Endothelial cell of umbilical vein (primary cell): ENCODE measurements around the gene HAT1. TPM values are rescaled to one million over a fixed set of nuclear protein-coding genes. Genes with fewer than 3 reads are reported as not detected.
A peak's percentile ranks its signal among the peaks of the same experiment; 100 is the strongest.

Experiments
- BruUV-seq: library from RNA; stranded (reverse); fragments of 400-500 nt; replicated peaks from 2 replicates; lab custom pipeline; 2021; lab: Mats Ljungman, UMichigan
- CTCF ChIA-PET: fragments of 300-600, 350-600 bp; sonication (Branson Sonifier 250); formaldehyde crosslinking; loops from one replicate; lab custom pipeline; 2021; ENCODE audit warnings: antibody characterized with exemption, inconsistent platforms; lab: Charles Lee
- POLR2A ChIA-PET: fragments of 300-600, 350-600 bp; sonication (Branson Sonifier 250); formaldehyde crosslinking; loops from one replicate; lab custom pipeline; 2021; ENCODE audit warnings: antibody characterized with exemption, inconsistent platforms; lab: Charles Lee
- DNase-seq: peaks from one replicate; pipeline ENCODE4 v3.0.0-alpha.2; 2011; ENCODE audit warnings: low read depth, low spot score
- FAIRE-seq: peaks from 2 replicates; lab custom pipeline; 2011; peaks lifted over from hg19 to GRCh38; lab: Jason Lieb, UNC
- H2AFZ ChIP-seq: 2 replicates; pipeline ENCODE4 v1.6.0; 2012; ENCODE audit warnings: low read depth, low read length, control low read depth, inconsistent platforms
- H3K27ac ChIP-seq: 2 replicates; pipeline ENCODE4 v1.5.1; 2011; ENCODE audit warnings: low read depth, mild to moderate bottlenecking, control low read depth, low read length, moderate library complexity; ENCODE audit not compliant: insufficient read depth
- H3K27me3 ChIP-seq, 2 experiments: 2 replicates each; pipeline versions ENCODE4 v1.6.0 to v1.6.1; 2011; ENCODE audit warnings: low read length in 2 of 2, mixed read lengths in 1 of 2; ENCODE audit not compliant: control insufficient read depth in 2 of 2, insufficient read depth in 2 of 2
- H3K36me3 ChIP-seq, 2 experiments: 2 replicates in 1 of 2; 3 replicates in 1 of 2; pipeline ENCODE4 v1.5.1; 2011; ENCODE audit warnings: low read length in 2 of 2, mild to moderate bottlenecking in 1 of 2, moderate library complexity in 1 of 2; ENCODE audit not compliant: control insufficient read depth in 2 of 2, insufficient read depth in 2 of 2; ENCODE audit errors: extremely low read depth in 1 of 2
- H3K4me1 ChIP-seq: 3 replicates; pipeline ENCODE4 v1.5.1; 2011; ENCODE audit warnings: mild to moderate bottlenecking, low read length; ENCODE audit not compliant: control insufficient read depth, insufficient read depth; ENCODE audit errors: extremely low read depth
- H3K4me2 ChIP-seq: 2 replicates; pipeline ENCODE4 v1.6.1; 2011; ENCODE audit warnings: low read length, control low read depth, mixed read lengths; ENCODE audit not compliant: insufficient read depth
- H3K4me3 ChIP-seq, 3 experiments: fragments of 200-600 bp in 1 of 3; sonication (generic), shearing (Covaris generic) in 1 of 3; replicated peaks in 1 of 3; 2 replicates each; pipeline ENCODE4 v1.5.1; 2011 to 2016; ENCODE audit warnings: control low read depth in 3 of 3, low read length in 3 of 3, mild to moderate bottlenecking in 2 of 3, inconsistent platforms in 1 of 3, low read depth in 1 of 3, moderate library complexity in 1 of 3; ENCODE audit not compliant: insufficient read depth in 1 of 3
- H3K79me2 ChIP-seq: 2 replicates; pipeline ENCODE4 v1.6.0; 2012; ENCODE audit warnings: low read length, inconsistent platforms; ENCODE audit not compliant: control insufficient read depth, insufficient read depth
- H3K9ac ChIP-seq: replicated peaks from 2 replicates; pipeline ENCODE3; 2011; ENCODE audit warnings: low read length, control low read depth; ENCODE audit not compliant: insufficient read depth; ENCODE audit errors: extremely low read depth
- H3K9me1 ChIP-seq: replicated peaks from 3 replicates; pipeline ENCODE4 v1.6.0; 2011; ENCODE audit warnings: mild to moderate bottlenecking, low read length; ENCODE audit not compliant: control insufficient read depth, insufficient read depth; ENCODE audit errors: extremely low read depth
- H3K9me3 ChIP-seq: replicated peaks from 2 replicates; pipeline ENCODE4 v1.5.1; 2012; ENCODE audit warnings: low read length, inconsistent platforms; ENCODE audit not compliant: control insufficient read depth, insufficient read depth
- H4K20me1 ChIP-seq: replicated peaks from 2 replicates; pipeline ENCODE3; 2011; ENCODE audit warnings: mild to moderate bottlenecking, low read length; ENCODE audit not compliant: control insufficient read depth, insufficient read depth; ENCODE audit errors: extremely low read depth
- CTCF ChIP-seq, 2 donors: IDR thresholded peaks; 1 replicate in 1 of 2; 2 replicates in 1 of 2; pipeline ENCODE4 v1.5.1; 2011; ENCODE audit warnings: low read length in 2 of 2, mild to moderate bottlenecking in 2 of 2, moderate library complexity in 2 of 2, control low read depth in 1 of 2, inconsistent platforms in 1 of 2, low read depth in 1 of 2; ENCODE audit not compliant: insufficient read depth in 1 of 2; ENCODE audit errors: extremely low read depth in 1 of 2
- GATA2 ChIP-seq: IDR thresholded peaks from 2 replicates; pipeline ENCODE4 v1.7.0; 2011; ENCODE audit warnings: low read depth, mild to moderate bottlenecking, moderate library complexity, mixed read lengths, low read length; ENCODE audit not compliant: insufficient read length, insufficient read depth
- MYC ChIP-seq: IDR thresholded peaks from one replicate; pipeline ENCODE4 v1.6.1; 2011; ENCODE audit warnings: mild to moderate bottlenecking, low read depth, low read length
- POLR2A ChIP-seq: IDR thresholded peaks from 2 replicates; pipeline ENCODE4 v1.6.1; 2012; ENCODE audit warnings: low read depth, mild to moderate bottlenecking, control low read depth, low read length
- POLR2AphosphoS5 ChIP-seq: IDR thresholded peaks from 2 replicates; pipeline ENCODE4 v1.6.1; 2012; ENCODE audit warnings: low read depth, mild to moderate bottlenecking, control low read depth, low read length, moderate library complexity; ENCODE audit not compliant: insufficient read depth
- dilution Hi-C: fragments of 300-500 bp; cut with MboI; formaldehyde crosslinking; loops from one replicate; pipeline ENCODE4 v1.15.0; 2019; ENCODE audit warnings: low sequenced_read_pairs; ENCODE audit not compliant: extremely low pct_ligation_motif_present
- intact Hi-C: fragments of 100-400 bp; cut with micrococcal nuclease; formaldehyde crosslinking; loops from one replicate; pipeline ENCODE4 v1.10.0; 2022
- polyA plus RNA-seq, 4 experiments: library from polyadenylated mRNA; depleted of rRNA in 3 of 4; stranded (reverse) in 3 of 4; unstranded in 1 of 4; fragments of >200 nt; gene quantifications; 2 replicates each; pipeline versions ENCODE4 v1.2.1 to v1.2.3, GENCODE V29; 2011 to 2012; ENCODE audit warnings: missing spikeins in 1 of 4
- total RNA-seq: library from RNA; stranded (reverse); gene quantifications from 2 replicates; pipeline ENCODE4 v1.2.3, GENCODE V29; 2021

The HAT1 gene
- total and polyA plus RNA-seq, 2 donors (not counting 3 experiments of a cell fraction or from before 2014, with no cell fraction given): 27.4 to 50.3 TPM

GRCh38 chr2:171893824-171894611, 28.2 kb upstream of the HAT1 start, which contains the start of gene SLC25A12:
SLC25A12 (minus strand) TSS chr2:171894244; CDS start chr2:171894214, 30 bp downstream.
- Histone ChIP-seq H4K20me1 (no peaks in the 10 kb centered on the region), H3K4me2 (peak within 1 kb of the TSS; percentile 92), H2AFZ (peak within 1 kb of the TSS; percentile 96), H3K36me3 (no peaks in the 10 kb centered on the region), H3K4me1 (peaks cover 9% of the 10 kb centered on the region), H3K9me1 (no peaks in the 10 kb centered on the region), H3K9ac (peak within 1 kb of the TSS; percentile 63), H3K27me3 (no peaks in the 10 kb centered on the region), H3K4me3 (peak within 1 kb of the TSS; percentile 63 to 83 (median 64)), H3K27ac (peak within 1 kb of the TSS; percentile 65), H3K9me3 (no peaks in the 10 kb centered on the region), H3K79me2 (no peaks in the 10 kb centered on the region)
- FAIRE-seq (peak; percentile 79), DNase-seq (peak; percentile 81)
- intact Hi-C loops (loop anchor here (1.0 to 10.0 kb wide), 2 partner anchors 28 to 211 kb away; partner anchors contain the start of genes DLX2 and HAT1), dilution Hi-C loops (no loop called here)
- CTCF ChIA-PET: interaction anchor here (1.1 to 1.9 kb wide), 4 partner anchors 28 to 220 kb away, joined by 3 to 5 read pairs (median 4); partner anchors contain the start of genes DLX2 and HAT1
- TF ChIP-seq POLR2A (peak; percentile 74), POLR2AphosphoS5 (peak; percentile 87), MYC (no peak), GATA2 (no peak)
- POLR2A ChIA-PET: interaction anchor here (0.6 kb wide), 1 partner anchor 243 kb away, joined by 3 read pairs; no protein-coding TSS in a partner anchor
- BruUV-seq: no TSS peak

DNA sequence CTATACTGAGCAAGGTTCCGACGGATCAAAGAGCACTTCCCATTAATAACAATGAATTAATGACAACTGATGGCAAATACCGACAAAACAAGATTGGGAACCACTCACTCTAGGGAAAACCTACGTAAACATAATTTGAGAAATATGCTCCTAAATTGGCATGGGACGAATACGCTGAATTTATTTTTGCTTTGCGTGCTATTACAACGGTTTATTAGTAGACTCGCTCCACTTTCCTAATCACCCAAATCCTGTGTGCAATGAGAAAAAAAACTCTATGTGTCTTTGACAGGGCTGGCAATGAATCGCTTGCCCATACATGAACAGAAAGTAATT, 27.7 kb upstream of the HAT1 start:
- POLR2A ChIA-PET: no interaction called here
- TF ChIP-seq POLR2A (no peak), CTCF (IDR thresholded peaks at IDR 0.05; ENCODE audit: extremely low read depth in 1 of 2, insufficient read depth in 1 of 2, low read depth in 1 of 2, low read length in 2 of 2) (no peak)
- Histone ChIP-seq H3K9me3 (no peaks in the 10 kb centered on the region), H3K36me3 (no peaks in the 10 kb centered on the region), H3K4me1 (peaks cover 9% of the 10 kb centered on the region), H3K79me2 (no peaks in the 10 kb centered on the region), H3K4me2 (peak overlapping the region; percentile 92), H4K20me1 (no peaks in the 10 kb centered on the region), H2AFZ (peak overlapping the region; percentile 96), H3K9me1 (no peaks in the 10 kb centered on the region), H3K27ac (peak overlapping the region; percentile 65), H3K9ac (peak overlapping the region; percentile 63), H3K4me3 (peak overlapping the region; percentile 63 to 83 (median 64)), H3K27me3 (no peaks in the 10 kb centered on the region)
- intact Hi-C loops (loop anchor here (1.0 to 10.0 kb wide), 2 partner anchors 28 to 210 kb away; partner anchors contain the start of genes DLX2 and HAT1), dilution Hi-C loops (no loop called here)
- BruUV-seq: TSS peak; percentile 58
- DNase-seq: no peak
- CTCF ChIA-PET: interaction anchor here (1.1 to 1.9 kb wide), 3 partner anchors 28 to 219 kb away, joined by 3 to 5 read pairs (median 5); partner anchors contain the start of gene HAT1
- no peak for FAIRE-seq
